H9 (cell line): ENCODE data around the gene RAB17. TPM values are rescaled to one million over a fixed set of nuclear protein-coding genes. Genes with fewer than 3 reads are reported as not detected.

ENCODE experiments used
- DNase-seq: peaks from one replicate; pipeline ENCODE4 v3.0.0-alpha.2; 2017
- H2AFZ ChIP-seq: one replicate; pipeline ENCODE4 v1.6.1; 2013; ENCODE audit warnings: mild to moderate bottlenecking, low read length, control low read depth, moderate library complexity
- H2AK5ac ChIP-seq: 2 replicates; pipeline ENCODE4 v1.6.1; 2013; ENCODE audit warnings: low read length, control low read depth, mixed read lengths; ENCODE audit not compliant: insufficient read length
- H2BK120ac ChIP-seq: one replicate; pipeline ENCODE4 v1.6.1; 2013; ENCODE audit warnings: low read depth, mild to moderate bottlenecking, low read length, control low read depth, inconsistent platforms; ENCODE audit not compliant: poor library complexity, severe bottlenecking
- H2BK12ac ChIP-seq: 2 replicates; pipeline ENCODE4 v1.6.1; 2013; ENCODE audit warnings: low read length, control low read depth, mixed read lengths, low read depth; ENCODE audit not compliant: insufficient read length
- H2BK15ac ChIP-seq: 2 replicates; pipeline ENCODE4 v1.6.1; 2013; ENCODE audit warnings: low read depth, low read length, control low read depth
- H2BK20ac ChIP-seq: one replicate; pipeline ENCODE4 v1.6.1; 2013; ENCODE audit warnings: low read depth, mild to moderate bottlenecking, low read length, control low read depth, inconsistent platforms; ENCODE audit not compliant: poor library complexity, severe bottlenecking
- H2BK5ac ChIP-seq: 2 replicates; pipeline ENCODE4 v1.6.1; 2013; ENCODE audit warnings: low read length, control low read depth, mixed read lengths; ENCODE audit not compliant: insufficient read length
- H3K14ac ChIP-seq: 2 replicates; pipeline ENCODE4 v1.6.1; 2013; ENCODE audit warnings: low read length, control low read depth; ENCODE audit not compliant: insufficient read depth
- H3K18ac ChIP-seq: 2 replicates; pipeline ENCODE4 v1.6.1; 2013; ENCODE audit warnings: low read depth, mild to moderate bottlenecking, mixed read lengths, low read length, control low read depth; ENCODE audit not compliant: insufficient read length
- H3K23ac ChIP-seq: 2 replicates; pipeline ENCODE4 v1.6.1; 2013; ENCODE audit warnings: low read length, control low read depth, mixed read lengths, low read depth; ENCODE audit not compliant: insufficient read length
- H3K23me2 ChIP-seq: 2 replicates; pipeline ENCODE4 v1.6.1; 2013; ENCODE audit warnings: low read depth, mild to moderate bottlenecking, mixed read lengths, low read length, control low read depth; ENCODE audit not compliant: insufficient read length, poor library complexity, severe bottlenecking
- H3K27ac ChIP-seq: 2 replicates; pipeline ENCODE4 v1.5.1; 2013; ENCODE audit warnings: low read length, control low read depth, mixed read lengths, low read depth; ENCODE audit not compliant: insufficient read length
- H3K27me3 ChIP-seq: 2 replicates; pipeline ENCODE4 v1.6.1; 2013; ENCODE audit warnings: low read length, control low read depth, inconsistent platforms; ENCODE audit not compliant: insufficient read depth
- H3K4ac ChIP-seq: 2 replicates; pipeline ENCODE4 v1.6.1; 2013; ENCODE audit warnings: low read depth, mild to moderate bottlenecking, control low read depth, inconsistent platforms, low read length, moderate library complexity
- H3K4me1 ChIP-seq: 2 replicates; pipeline ENCODE4 v1.6.1; 2013; ENCODE audit warnings: low read length, control low read depth, inconsistent platforms; ENCODE audit not compliant: insufficient read depth
- H3K4me2 ChIP-seq: 2 replicates; pipeline ENCODE4 v1.6.1; 2013; ENCODE audit warnings: low read length, control low read depth, mixed read lengths; ENCODE audit not compliant: insufficient read length, insufficient read depth
- H3K56ac ChIP-seq: 2 replicates; pipeline ENCODE4 v1.6.1; 2013; ENCODE audit warnings: low read depth, mild to moderate bottlenecking, mixed read lengths, low read length, control low read depth; ENCODE audit not compliant: insufficient read length
- H3K79me1 ChIP-seq: 2 replicates; pipeline ENCODE4 v1.6.1; 2013; ENCODE audit warnings: low read depth, mild to moderate bottlenecking, moderate library complexity, low read length, control low read depth, inconsistent platforms; ENCODE audit not compliant: insufficient read depth, poor library complexity, severe bottlenecking
- H3K79me2 ChIP-seq: 2 replicates; pipeline ENCODE4 v1.6.1; 2013; ENCODE audit warnings: low read length, control low read depth, inconsistent platforms; ENCODE audit not compliant: insufficient read depth
- H3K9ac ChIP-seq: 2 replicates; pipeline ENCODE4 v1.6.1; 2013; ENCODE audit warnings: low read length, control low read depth, mixed read lengths; ENCODE audit not compliant: insufficient read length; ENCODE audit errors: extremely low read depth
- H3K9me3 ChIP-seq: one replicate; pipeline ENCODE4 v1.6.1; 2013; ENCODE audit warnings: low read depth, low read length, inconsistent platforms; ENCODE audit not compliant: control insufficient read depth
- H3T11ph ChIP-seq: one replicate; pipeline ENCODE4 v1.6.1; 2013; ENCODE audit warnings: mild to moderate bottlenecking, low read length, control low read depth, inconsistent platforms
- H4K20me1 ChIP-seq: one replicate; pipeline ENCODE4 v1.6.1; 2013; ENCODE audit not compliant: control insufficient read depth, insufficient read length, insufficient read depth
- H4K5ac ChIP-seq: 2 replicates; pipeline ENCODE4 v1.6.1; 2013; ENCODE audit warnings: low read depth, mild to moderate bottlenecking, mixed read lengths, low read length, control low read depth; ENCODE audit not compliant: insufficient read length
- H4K8ac ChIP-seq: replicated peaks from 2 replicates; pipeline ENCODE4 v1.6.1; 2013; ENCODE audit warnings: low read length, control low read depth, mixed read lengths, low read depth; ENCODE audit not compliant: insufficient read length
- H4K91ac ChIP-seq: 2 replicates; pipeline ENCODE4 v1.6.1; 2013; ENCODE audit warnings: low read depth, mild to moderate bottlenecking, moderate library complexity, mixed read lengths, low read length, control low read depth; ENCODE audit not compliant: insufficient read length
- H3K27ac Mint-ChIP-seq, 3 experiments: 2 replicates in 2 of 3; 3 replicates in 1 of 3; pipeline ENCODE4 v1.8.0; 2020 to 2021; ENCODE audit warnings: mixed read lengths in 3 of 3, mild to moderate bottlenecking in 1 of 3, moderate library complexity in 1 of 3
- H3K27me3 Mint-ChIP-seq: 2 replicates; pipeline ENCODE4 v1.8.0; 2021; ENCODE audit warnings: low read depth, mild to moderate bottlenecking, moderate library complexity, mixed read lengths
- H3K36me3 Mint-ChIP-seq, 3 experiments: 2 replicates in 2 of 3; 3 replicates in 1 of 3; pipeline ENCODE4 v1.8.0; 2020 to 2021; ENCODE audit warnings: low read depth in 3 of 3, mixed read lengths in 3 of 3; ENCODE audit not compliant: insufficient read depth in 1 of 3
- H3K4me1 Mint-ChIP-seq, 2 experiments: 2 replicates each; pipeline ENCODE4 v1.8.0; 2020; ENCODE audit warnings: mixed read lengths in 2 of 2
- H3K4me3 Mint-ChIP-seq, 2 experiments: 2 replicates in 1 of 2; 3 replicates in 1 of 2; pipeline ENCODE4 v1.8.0; 2020 to 2021; ENCODE audit warnings: mild to moderate bottlenecking in 2 of 2, mixed read lengths in 2 of 2, moderate library complexity in 1 of 2
- H3K9me3 Mint-ChIP-seq, 2 experiments: 2 replicates in 1 of 2; 3 replicates in 1 of 2; pipeline ENCODE4 v1.8.0; 2020; ENCODE audit warnings: mild to moderate bottlenecking in 2 of 2, mixed read lengths in 2 of 2, moderate library complexity in 1 of 2
- WGBS: extraction: QIAGEN DNeasy Blood & Tissue Kit; methylation state at CpG from one replicate; pipeline ENCODE4 v1.1.7; 2013; ENCODE audit warnings: missing lambda C conversion rate, low lambda C conversion rate, mixed read lengths; ENCODE audit not compliant: insufficient read length; ENCODE audit errors: extremely low coverage; 5-methylcytosine and 5-hydroxymethylcytosine counted together
- total RNA-seq: library from RNA; stranded (reverse); gene quantifications from 2 replicates; pipeline ENCODE4 v1.2.1, GENCODE V29; 2021
- TF ChIP-seq, protein P1 (sequence below): fragments of 200-600 bp; sonication (generic); conservative IDR thresholded peaks from 3 replicates; pipeline ENCODE4 v1.8.0; 2021; ENCODE audit warnings: antibody characterized with exemption, mild to moderate bottlenecking

The RAB17 gene
- total RNA-seq, 1 experiment from 2014 or later: 31.9 TPM

DNA sequence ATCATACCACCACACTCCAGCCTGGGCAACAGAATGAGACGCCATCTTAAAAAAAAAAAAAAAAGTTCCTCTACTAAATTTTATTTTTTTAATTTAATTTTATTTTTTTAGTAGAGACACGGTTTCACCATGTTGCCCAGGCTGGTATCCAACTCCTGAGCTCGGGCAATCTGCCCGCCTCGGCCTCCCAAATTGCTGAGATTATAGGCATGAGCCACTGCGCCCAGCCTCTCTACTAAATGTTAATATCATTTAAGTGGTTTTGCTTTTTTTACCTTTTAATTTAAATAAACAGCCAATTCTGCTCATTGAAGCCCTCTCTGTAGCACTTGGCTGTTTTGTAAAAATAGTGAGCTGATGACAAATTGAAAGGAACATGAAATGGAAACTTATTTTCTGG is 9.2 kb downstream of the RAB17 start:
- Histone ChIP-seq H4K8ac (no peak overlapping the region), H4K20me1 (no peaks in the 10 kb centered on the region), H3K14ac (no peak overlapping the region), H2AK5ac (no peak overlapping the region), H3K4ac (no peak overlapping the region), H4K91ac (no peak overlapping the region), H3K79me1 (no peaks in the 10 kb centered on the region), H2BK12ac (no peak overlapping the region), H2BK5ac (no peak overlapping the region), H3T11ph (no peak overlapping the region), H3K27me3 (no peaks in the 10 kb centered on the region), H2BK15ac (no peak overlapping the region), H2BK120ac (no peak overlapping the region), H3K4me2 (no peak overlapping the region), H2AFZ (no peak overlapping the region), H3K9ac (no peak overlapping the region), H3K9me3 (no peaks in the 10 kb centered on the region), H4K5ac (no peak overlapping the region), H3K79me2 (peaks cover 6% of the 10 kb centered on the region; the same call in 1 of the 2 replicates), H3K18ac (no peak overlapping the region), H2BK20ac (no peak overlapping the region), H3K4me1 (peaks cover 5% of the 10 kb centered on the region; the same call in 1 of the 2 replicates), H3K23me2 (no peaks in the 10 kb centered on the region), H3K23ac (no peak overlapping the region), H3K27ac (no peak overlapping the region), H3K56ac (no peak overlapping the region)
- no peak for DNase-seq
- WGBS: no CpG with 5 or more reads among the region's 6 CpGs
- Mint-ChIP-seq H3K4me3 (0 out of 5 replicates have a peak overlapping the region, but pooled peaks of 1 of the 2 experiments have one; percentile 50), H3K9me3 (no peaks in the 10 kb centered on the region), H3K36me3 (peaks cover 0 to 26% (median 5%) of the 10 kb centered on the region in 3 experiments; a peak in 4 of 7 replicates), H3K4me1 (peaks cover 26 to 39% of the 10 kb centered on the region in 2 experiments), H3K27ac (no peak overlapping the region), H3K27me3 (no peaks in the 10 kb centered on the region)
- TF ChIP-seq, protein P1, sequence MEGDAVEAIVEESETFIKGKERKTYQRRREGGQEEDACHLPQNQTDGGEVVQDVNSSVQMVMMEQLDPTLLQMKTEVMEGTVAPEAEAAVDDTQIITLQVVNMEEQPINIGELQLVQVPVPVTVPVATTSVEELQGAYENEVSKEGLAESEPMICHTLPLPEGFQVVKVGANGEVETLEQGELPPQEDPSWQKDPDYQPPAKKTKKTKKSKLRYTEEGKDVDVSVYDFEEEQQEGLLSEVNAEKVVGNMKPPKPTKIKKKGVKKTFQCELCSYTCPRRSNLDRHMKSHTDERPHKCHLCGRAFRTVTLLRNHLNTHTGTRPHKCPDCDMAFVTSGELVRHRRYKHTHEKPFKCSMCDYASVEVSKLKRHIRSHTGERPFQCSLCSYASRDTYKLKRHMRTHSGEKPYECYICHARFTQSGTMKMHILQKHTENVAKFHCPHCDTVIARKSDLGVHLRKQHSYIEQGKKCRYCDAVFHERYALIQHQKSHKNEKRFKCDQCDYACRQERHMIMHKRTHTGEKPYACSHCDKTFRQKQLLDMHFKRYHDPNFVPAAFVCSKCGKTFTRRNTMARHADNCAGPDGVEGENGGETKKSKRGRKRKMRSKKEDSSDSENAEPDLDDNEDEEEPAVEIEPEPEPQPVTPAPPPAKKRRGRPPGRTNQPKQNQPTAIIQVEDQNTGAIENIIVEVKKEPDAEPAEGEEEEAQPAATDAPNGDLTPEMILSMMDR: no peak
